CD4-positive, alpha-beta T cell treated with Interferon gamma for 1 hour (primary cell): Measurements from ENCODE around the gene SOHLH1.

Experiments
- DNase-seq: peaks from one replicate; pipeline ENCODE4 v3.0.0-alpha.2; 2020

The SOHLH1 gene

DNA sequence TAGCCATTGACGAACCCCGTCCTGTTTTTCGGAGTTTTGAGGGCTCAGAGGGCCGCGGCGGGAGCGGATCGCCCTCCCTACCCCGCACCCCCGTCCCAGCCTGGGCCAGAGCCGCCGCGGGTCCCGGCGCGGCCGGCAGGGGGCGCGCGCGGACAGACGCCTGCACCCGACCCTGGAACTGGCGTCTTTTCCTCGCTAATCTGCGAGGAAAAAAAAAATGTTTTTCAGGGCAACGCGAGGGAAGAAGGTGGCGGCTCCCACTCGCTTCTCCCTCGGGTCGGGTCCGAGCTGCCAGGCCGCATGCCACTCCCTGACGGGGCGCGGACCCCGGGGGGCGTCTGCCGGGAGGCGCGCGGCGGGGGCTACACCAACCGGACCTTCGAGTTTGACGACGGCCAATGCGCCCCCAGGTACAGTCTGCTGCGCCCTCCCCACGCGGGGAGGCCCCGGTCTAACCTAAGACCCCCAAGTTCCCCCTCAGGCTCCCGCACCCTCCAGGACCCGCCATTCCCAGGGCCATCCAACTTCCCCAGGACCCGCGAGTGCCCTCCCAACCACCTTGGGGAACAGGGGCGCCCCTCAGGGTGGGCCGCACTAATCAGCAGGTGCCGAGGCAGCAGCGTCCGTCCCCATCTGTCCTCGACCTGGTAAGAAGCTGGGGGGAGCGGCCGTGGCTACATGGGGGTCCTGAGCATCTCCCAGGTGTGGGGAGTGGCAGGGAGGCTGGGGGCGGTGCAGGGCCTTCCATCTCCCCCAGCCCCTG is 2.9 kb upstream of the SOHLH1 start, which contains the start of gene KCNT1:
Gene KCNT1, plus strand, starts transcription at position 227 of the 763 bp plus-strand sequence. Its CDS starts 74 bp downstream, at position 301.
- no peak for DNase-seq

DNA sequence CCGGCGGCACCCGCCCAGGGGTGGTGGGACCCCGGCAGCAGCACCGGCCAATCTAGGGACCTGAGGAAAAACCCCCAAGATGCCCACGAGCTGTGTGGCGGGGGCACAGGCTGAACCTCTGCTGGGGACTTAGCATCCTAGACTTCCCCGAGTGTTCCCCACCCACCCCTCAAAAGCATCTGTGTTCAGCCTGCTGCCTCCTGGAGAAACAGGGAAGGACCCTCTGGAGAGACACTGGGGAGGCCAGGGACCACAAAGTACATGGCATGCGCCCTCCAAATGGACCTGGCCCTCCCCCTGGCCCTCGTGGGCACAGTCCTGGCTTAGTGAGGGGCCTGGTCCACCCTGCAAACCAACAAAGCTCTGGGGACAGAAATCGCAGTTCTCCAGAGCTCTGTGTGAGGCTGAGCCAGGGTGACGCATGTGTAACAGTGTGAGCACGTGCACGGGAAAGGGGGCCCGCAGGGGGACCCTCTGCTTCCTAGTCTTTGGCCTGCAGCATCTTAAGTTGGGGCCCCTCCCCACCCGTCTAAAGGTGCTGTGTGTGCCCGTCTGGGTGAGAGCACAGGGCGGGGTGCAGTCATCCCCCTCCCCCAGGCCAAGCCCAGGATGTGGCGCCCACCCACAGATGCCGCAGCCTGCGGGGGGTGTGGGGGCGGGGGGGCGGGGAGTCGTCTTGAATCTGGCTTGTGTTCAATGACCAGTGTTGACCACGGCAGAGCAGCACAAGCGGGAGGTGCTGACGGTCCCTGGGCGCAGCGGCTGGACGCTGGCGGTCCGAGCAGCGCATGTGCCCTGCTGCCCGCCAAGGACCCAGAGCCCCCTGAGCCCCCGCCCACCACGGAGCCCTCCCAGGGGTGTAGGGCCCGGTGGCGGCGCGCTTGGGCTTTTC is 2.0 kb upstream of the SOHLH1 start:
- DNase-seq, result no peak

GRCh38 chr9:135700525-135700924 is 1.2 kb upstream of the SOHLH1 start:
- DNase-seq, result no peak

GRCh38 chr9:135698767-135699166 is 514 bp downstream of the SOHLH1 start:
- no peak for DNase-seq

- DNase-seq, result no peak
Measured at GRCh38 chr9:135698236-135698635, 1.0 kb downstream of the SOHLH1 start.

GRCh38 chr9:135697226-135697625 is 2.1 kb downstream of the SOHLH1 start:
- DNase-seq, result no peak

DNA sequence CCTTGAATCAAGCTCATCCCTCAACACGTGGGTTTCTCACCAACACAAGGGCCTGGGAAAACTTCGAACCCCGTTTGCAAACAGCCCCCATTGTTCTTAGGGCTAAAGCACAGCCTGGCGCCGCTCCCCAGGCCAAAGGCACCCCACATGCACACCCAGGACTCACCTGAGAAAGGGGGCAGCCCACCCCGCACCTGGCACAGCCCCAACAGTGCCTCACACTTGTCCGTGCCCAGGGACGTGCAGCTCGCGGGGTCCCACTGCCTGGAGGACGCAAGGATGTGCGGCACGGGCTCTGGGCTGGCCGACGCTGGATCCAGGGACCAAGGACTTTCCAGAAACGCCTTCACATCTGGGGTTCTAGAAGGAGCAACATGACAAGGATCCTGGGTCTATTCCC is 2.8 kb downstream of the SOHLH1 start:
- DNase-seq, result no peak

- DNase-seq, result no peak
Measured at GRCh38 chr9:135695642-135696041, 3.6 kb downstream of the SOHLH1 start.

DNA sequence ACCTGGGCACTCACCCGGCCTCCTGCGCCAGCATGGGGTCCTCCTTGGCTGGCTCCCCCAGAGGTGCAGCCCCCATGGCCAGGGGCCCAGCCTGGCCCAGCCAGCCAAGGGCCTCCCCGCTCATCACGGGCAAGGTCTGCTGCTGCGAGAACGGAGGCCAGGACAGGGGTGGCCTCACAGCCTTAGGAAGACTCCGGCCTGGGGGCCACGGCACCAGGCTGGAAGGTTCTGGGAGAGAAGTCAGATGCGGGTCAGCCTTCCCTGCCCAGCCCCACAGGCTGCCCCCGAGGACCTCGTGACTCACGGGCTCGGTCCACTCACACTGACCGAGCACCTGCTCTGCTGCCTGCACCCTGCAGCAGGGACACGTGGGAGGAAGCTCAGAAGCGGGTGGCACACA is 4.2 kb downstream of the SOHLH1 start:
- DNase-seq, result no peak

GRCh38 chr9:135694414-135694813 is 4.9 kb downstream of the SOHLH1 start:
- no peak for DNase-seq

DNA sequence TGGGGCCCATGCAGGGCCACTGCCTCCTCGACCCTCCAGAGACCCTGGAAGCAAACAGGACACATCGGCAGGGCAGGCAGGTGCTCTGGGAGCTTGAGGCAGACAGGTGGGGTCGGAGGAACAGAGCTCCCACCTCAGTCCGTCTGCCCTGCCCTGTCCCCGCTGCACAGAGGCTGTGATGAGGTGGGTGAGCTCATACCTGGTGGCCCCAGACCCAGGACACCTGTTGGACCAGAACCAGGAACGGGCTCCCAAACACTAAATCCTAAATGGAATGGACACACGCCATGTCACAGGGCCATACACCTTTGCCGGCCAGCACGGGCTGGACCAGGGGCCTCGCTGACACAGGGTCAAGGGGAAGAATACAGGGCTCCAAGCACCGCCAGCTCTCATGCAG is 5.5 kb downstream of the SOHLH1 start:
- no peak for DNase-seq

DNA sequence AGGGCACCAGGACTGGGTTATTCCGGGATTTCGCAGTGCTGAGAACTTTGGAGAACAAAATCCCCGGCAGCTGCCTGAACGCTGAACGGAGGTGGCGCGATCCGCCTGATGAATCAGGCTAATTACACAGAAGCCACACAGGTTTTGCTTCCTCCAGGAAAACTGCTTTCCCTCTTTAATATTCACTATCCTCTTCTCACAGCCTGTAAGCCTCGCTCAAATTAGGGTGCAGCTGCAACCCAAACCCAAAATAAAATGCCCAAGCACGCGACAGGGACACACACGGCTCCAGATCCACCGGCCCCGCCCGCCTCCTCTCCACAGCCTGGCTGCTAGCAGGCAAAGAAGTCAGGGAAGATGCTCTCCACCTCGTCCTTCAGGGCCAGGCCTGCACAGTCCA is 6.0 kb downstream of the SOHLH1 start:
- DNase-seq, result no peak

DNA sequence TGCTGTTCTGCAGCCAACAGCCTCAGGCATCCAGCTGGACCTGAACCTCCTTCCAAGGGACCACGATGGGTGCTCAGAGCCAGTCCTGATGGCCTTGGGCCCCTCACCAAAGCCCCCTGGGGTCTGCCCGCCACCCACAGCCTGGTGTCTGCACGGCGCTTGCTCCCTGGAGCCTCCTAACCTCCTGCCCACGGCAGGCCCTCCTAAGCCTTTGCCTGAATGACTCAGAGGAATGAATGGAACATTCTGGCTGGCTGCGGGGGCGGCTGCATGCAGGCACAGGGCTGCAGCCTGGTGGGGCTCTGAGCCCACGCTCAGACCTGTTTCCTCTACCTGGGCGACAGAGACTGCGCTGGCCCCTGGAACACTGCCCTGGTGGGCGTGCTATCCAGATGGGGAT is 6.9 kb downstream of the SOHLH1 start:
- DNase-seq, result no peak

DNA sequence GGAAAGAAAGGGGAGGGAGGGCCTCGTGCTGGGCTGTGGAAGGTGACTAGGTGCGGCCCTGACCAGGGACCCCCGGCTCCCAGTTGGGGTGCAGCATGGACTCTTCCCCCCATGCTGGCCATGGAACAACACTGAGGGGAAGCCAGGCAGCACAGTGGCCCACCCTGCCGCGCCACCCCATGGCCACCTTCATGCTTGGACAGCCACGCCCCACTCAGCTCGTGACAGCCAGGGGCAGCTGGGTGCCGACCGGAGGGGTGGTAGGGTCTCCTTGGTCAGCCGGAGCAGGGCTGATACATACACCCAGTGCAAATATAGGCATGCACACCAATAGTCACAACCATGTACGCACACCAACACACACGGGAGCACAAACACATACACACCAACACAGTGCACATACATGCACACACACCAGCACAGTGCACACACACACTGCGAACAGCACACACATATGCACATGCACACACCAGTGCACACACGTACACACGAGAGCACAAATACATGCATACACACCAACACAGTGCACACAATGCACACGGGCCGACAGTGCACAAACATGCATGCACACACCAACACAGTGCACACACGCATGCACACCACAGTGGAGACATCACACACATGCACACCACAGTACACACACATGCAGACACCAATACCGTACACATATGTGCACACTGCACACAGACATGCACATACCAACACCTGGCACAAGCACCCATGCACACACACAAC is 8.3 kb downstream of the SOHLH1 start:
- no peak for DNase-seq

DNA sequence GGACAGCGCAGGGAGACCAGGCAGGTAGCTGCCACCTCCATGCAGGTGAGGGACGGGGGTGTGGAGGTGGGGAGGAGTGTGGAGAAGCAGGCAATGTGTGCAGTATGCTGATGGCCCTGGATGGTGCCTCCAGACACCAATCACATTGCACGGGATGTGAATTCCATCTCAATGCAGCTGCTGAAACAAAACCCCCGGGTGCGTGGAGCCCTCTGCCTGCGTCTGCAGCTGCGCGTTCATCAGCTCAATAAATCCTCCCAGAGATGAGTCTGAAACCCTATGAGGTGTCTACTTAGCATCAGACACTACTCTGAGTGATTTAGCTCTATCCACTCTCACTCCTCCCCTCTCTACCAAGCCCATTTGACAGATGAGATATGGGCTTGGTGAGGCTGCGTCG is 10.3 kb downstream of the SOHLH1 start:
- no peak for DNase-seq

GRCh38 chr9:135687216-135687615 is 12.1 kb downstream of the SOHLH1 start:
- DNase-seq, result no peak

GRCh38 chr9:135684691-135685090 is 14.6 kb downstream of the SOHLH1 start:
- no peak for DNase-seq

DNA sequence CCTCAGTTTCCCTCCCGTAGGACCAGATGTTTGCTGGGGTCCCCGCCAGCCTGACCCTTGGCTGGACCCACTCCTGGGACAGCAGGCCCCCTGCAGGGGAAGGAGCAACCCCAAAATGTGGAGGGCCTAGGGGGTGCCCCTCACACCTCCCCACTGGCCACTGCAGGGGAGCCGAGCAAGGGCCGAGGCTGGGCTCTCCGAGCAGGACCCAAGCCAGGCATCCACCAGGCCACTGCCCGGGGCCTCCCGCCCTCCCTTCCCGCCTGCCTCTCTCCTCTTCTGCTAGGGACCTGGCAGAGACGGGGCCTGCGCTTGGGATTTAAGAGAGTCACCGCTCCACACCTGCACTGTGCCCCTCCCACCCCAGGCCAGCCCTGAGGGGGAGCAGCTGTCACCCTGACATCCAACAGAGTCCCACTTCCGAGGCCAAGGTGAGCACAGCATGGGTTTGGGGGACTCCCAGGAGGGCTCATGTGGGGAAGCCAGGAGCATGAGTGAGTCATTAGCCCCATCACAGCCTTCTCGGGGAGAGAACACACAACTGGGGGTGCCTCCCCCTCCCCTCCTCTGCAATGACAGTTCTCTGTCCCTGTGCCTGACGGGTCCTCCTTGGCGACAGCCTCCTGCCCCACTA is 15.8 kb downstream of the SOHLH1 start:
- no peak for DNase-seq

GRCh38 chr9:135681161-135681560 is 18.1 kb downstream of the SOHLH1 start:
- DNase-seq, result no peak

- DNase-seq, result no peak
Measured at GRCh38 chr9:135680056-135680455, 19.2 kb downstream of the SOHLH1 start.

DNA sequence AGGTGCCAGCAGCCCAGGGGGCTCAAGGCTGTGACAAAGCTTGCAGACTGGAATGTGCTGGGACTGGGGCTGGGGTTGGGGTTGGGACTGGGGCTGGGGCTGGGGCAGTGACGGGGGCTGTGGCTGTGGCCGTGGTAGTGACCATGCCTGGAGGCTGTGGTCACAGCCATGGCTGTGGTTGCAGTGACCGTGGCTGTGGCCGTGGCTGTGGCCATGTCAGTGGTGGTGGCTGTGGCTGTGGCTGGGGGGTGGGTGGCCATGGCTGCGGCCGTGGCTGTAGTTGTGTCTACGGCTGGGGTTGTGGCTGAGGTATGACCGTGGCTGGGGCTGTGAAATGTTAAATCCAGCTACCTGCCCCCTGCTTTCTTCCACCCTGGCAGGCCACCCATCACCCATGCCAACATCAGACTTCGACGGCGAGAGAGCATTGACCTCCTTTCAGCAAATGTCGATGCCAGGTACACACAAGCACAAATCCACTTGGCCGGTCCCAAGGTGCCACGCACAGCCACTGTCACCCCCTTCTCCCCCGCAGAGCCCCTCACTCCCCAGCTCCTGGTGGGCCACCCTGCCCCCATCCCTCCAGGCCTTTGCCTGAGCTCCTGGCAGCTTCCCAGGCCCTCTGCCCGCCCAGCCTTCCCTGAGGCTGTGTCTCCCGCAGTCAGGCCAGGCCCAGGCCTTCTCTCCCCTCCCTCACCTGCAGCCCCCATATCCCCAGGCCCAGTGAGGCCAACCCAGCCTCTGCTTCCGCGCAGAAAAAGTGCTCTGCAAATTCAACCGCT is 20.9 kb downstream of the SOHLH1 start:
- DNase-seq, result no peak

- DNase-seq, result no peak
Measured at GRCh38 chr9:135677641-135678168, 21.6 kb downstream of the SOHLH1 start.
